A549 (cell line): ENCODE data around the gene TGFBR1. TPM values are rescaled to one million over a fixed set of nuclear protein-coding genes. Genes with fewer than 3 reads are reported as not detected.

ENCODE experiments used
- ATAC-seq, 2 experiments: fragments of 200-7000 bp in 1 of 2; fragments of >200 bp in 1 of 2; cut with Nextera tagmentation in 1 of 2; cut with Tn5 transposase in 1 of 2; 3 replicates each; pipeline versions ENCODE4 v1.8.0 to v1.9.1; 2018 to 2020; ENCODE audit warnings: mild to moderate bottlenecking in 1 of 2, moderate library complexity in 1 of 2
- CTCF ChIA-PET: fragments of 300-600 bp; sonication (Branson Sonifier 250); formaldehyde crosslinking; extraction: SDS; loops from one replicate; lab custom pipeline; 2021; ENCODE audit warnings: antibody characterized with exemption, inconsistent platforms; lab: Yijun Ruan, JAX
- POLR2A ChIA-PET: fragments of 350-600 bp; formaldehyde crosslinking; extraction: SDS; loops from one replicate; lab custom pipeline; 2021; ENCODE audit warnings: antibody characterized with exemption, inconsistent platforms; lab: Yijun Ruan, JAX
- DNase-seq, 2 experiments: peaks; one replicate each; pipeline versions ENCODE4 v3.0.0 to v3.0.0-alpha.2; 2011 to 2016; ENCODE audit warnings: low read depth in 1 of 2, low spot score in 1 of 2
- FAIRE-seq: peaks from 2 replicates; lab custom pipeline; 2011; peaks lifted over from hg19 to GRCh38; lab: Jason Lieb, UNC
- H3K27ac ChIP-seq, 2 experiments: fragments of >200 bp; sonication (Bioruptor Twin); formaldehyde crosslinking; 3 replicates each; pipeline ENCODE4 v1.5.1; 2016 to 2017
- H3K4me1 ChIP-seq: fragments of >200 bp; sonication (Bioruptor Twin); formaldehyde crosslinking; 3 replicates; pipeline ENCODE4 v1.6.1; 2016
- H3K4me2 ChIP-seq: fragments of >200 bp; sonication (Bioruptor Twin); formaldehyde crosslinking; 3 replicates; pipeline ENCODE4 v1.6.1; 2016
- H3K4me3 ChIP-seq: fragments of >200 bp; sonication (Bioruptor Twin); formaldehyde crosslinking; 3 replicates; pipeline ENCODE4 v1.5.1; 2016
- H3K9me3 ChIP-seq: fragments of >200 bp; sonication (Bioruptor Twin); formaldehyde crosslinking; 3 replicates; pipeline ENCODE4 v1.6.1; 2016
- CBX2 ChIP-seq: fragments of 200-600 bp; sonication (generic); IDR thresholded peaks from 2 replicates; pipeline ENCODE4 v1.6.1; 2016; ENCODE audit warnings: low read depth, mild to moderate bottlenecking, borderline replicate concordance
- CHD2 ChIP-seq: fragments of 150-350 bp; IDR thresholded peaks from 2 replicates; pipeline ENCODE4 v1.6.1; 2014; ENCODE audit warnings: low read length; ENCODE audit not compliant: partially characterized antibody
- CHD4 ChIP-seq: fragments of 200-600 bp; sonication (generic); IDR thresholded peaks from 2 replicates; pipeline ENCODE4 v1.6.1; 2016; ENCODE audit warnings: antibody characterized with exemption, mild to moderate bottlenecking, borderline replicate concordance
- FOXS1 ChIP-seq: fragments of 250-450 bp; sonication (Bioruptor Pico); IDR thresholded peaks from 2 replicates; pipeline ENCODE4 v1.5.0; 2020; ENCODE audit warnings: mild to moderate bottlenecking, moderate library complexity
- GATA3 ChIP-seq: IDR thresholded peaks from 2 replicates; pipeline ENCODE4 v1.6.1; 2012; ENCODE audit warnings: borderline replicate concordance
- HOXA7 ChIP-seq: fragments of 250-450 bp; sonication (Bioruptor Pico); IDR thresholded peaks from 2 replicates; pipeline ENCODE4 v1.5.0; 2020; ENCODE audit warnings: mild to moderate bottlenecking, moderate library complexity
- JUN ChIP-seq, 2 experiments: fragments of >200 bp; sonication (Bioruptor Twin); formaldehyde crosslinking; IDR thresholded peaks; 2 replicates in 1 of 2; 3 replicates in 1 of 2; pipeline ENCODE4 v1.6.1; 2016 to 2017
- JUNB ChIP-seq: fragments of >200 bp; sonication (Bioruptor Twin); formaldehyde crosslinking; IDR thresholded peaks from 2 replicates; pipeline ENCODE4 v1.6.1; 2016
- MAFK ChIP-seq: fragments of 450-650 bp; IDR thresholded peaks from 2 replicates; pipeline ENCODE4 v1.6.1; 2014; ENCODE audit not compliant: partially characterized antibody
- MYC ChIP-seq: IDR thresholded peaks from 2 replicates; pipeline ENCODE4 v1.6.1; 2012; ENCODE audit warnings: mild to moderate bottlenecking, inconsistent platforms, low read length, improper control_type of control experiment, borderline replicate concordance
- NFE2L2 ChIP-seq: fragments of 150-350 bp; conservative IDR thresholded peaks from 2 replicates; pipeline ENCODE4 v1.6.1; 2014; ENCODE audit warnings: low read length
- POLR2AphosphoS2 ChIP-seq: conservative IDR thresholded peaks from 2 replicates; pipeline ENCODE4 v1.6.1; 2012; ENCODE audit warnings: low read length, improper control_type of control experiment, inconsistent platforms
- RCOR1 ChIP-seq: fragments of 150-350 bp; IDR thresholded peaks from 2 replicates; pipeline ENCODE4 v1.6.1; 2014; ENCODE audit warnings: antibody characterized with exemption, low read length, low read depth
- SMC3 ChIP-seq: fragments of >200 bp; sonication (Bioruptor Twin); formaldehyde crosslinking; IDR thresholded peaks from 3 replicates; pipeline ENCODE4 v1.6.1; 2018; ENCODE audit warnings: inconsistent platforms
- TFCP2L1 ChIP-seq: fragments of 250-450 bp; sonication (Bioruptor Pico); IDR thresholded peaks from 2 replicates; pipeline ENCODE4 v1.5.0; 2021; ENCODE audit warnings: mild to moderate bottlenecking
- ZC3H11A ChIP-seq: fragments of 450-650 bp; IDR thresholded peaks from 2 replicates; pipeline ENCODE4 v1.6.1; 2014; ENCODE audit warnings: antibody characterized with exemption, mild to moderate bottlenecking
- WGBS: methylation state at CpG from one replicate; pipeline ENCODE4 v1.1.6; 2017; ENCODE audit errors: missing lambda C conversion rate; 5-methylcytosine and 5-hydroxymethylcytosine counted together
- polyA plus RNA-seq, 4 experiments: library from polyadenylated mRNA; depleted of rRNA in 3 of 4; stranded (reverse); fragments of >200 nt; fragmentation: RNase III in 1 of 4; extraction: RNeasy Plus Mini Kit Qiagen cat#74134 plus additional on column Dnase treatment in 1 of 4; gene quantifications; 2 replicates in 3 of 4; 3 replicates in 1 of 4; pipeline ENCODE4 v1.2.3, GENCODE V29; 2011 to 2017
- TF ChIP-seq, protein P1 (sequence below): IDR thresholded peaks from 2 replicates; pipeline ENCODE4 v1.6.1; 2012
- TF ChIP-seq, protein P2 (sequence below): fragments of 200-600 bp; sonication (generic); IDR thresholded peaks from 2 replicates; pipeline ENCODE4 v1.6.1; 2016; ENCODE audit warnings: antibody characterized with exemption, mild to moderate bottlenecking, moderate library complexity
- TF ChIP-seq, protein P3 (sequence below): fragments of 450-650 bp; IDR thresholded peaks from 2 replicates; pipeline ENCODE4 v1.6.1; 2014; ENCODE audit warnings: antibody characterized with exemption
- TF ChIP-seq, protein P4 (sequence below): fragments of 250-450 bp; sonication (Bioruptor Pico); IDR thresholded peaks from 2 replicates; pipeline ENCODE4 v1.5.0; 2021; ENCODE audit warnings: mild to moderate bottlenecking, moderate library complexity, borderline replicate concordance

Gene TGFBR1
- polyA plus RNA-seq, 2 of the 4 experiments (the other 2 are of a cell fraction): 25.8 to 45.5 TPM

DNA sequence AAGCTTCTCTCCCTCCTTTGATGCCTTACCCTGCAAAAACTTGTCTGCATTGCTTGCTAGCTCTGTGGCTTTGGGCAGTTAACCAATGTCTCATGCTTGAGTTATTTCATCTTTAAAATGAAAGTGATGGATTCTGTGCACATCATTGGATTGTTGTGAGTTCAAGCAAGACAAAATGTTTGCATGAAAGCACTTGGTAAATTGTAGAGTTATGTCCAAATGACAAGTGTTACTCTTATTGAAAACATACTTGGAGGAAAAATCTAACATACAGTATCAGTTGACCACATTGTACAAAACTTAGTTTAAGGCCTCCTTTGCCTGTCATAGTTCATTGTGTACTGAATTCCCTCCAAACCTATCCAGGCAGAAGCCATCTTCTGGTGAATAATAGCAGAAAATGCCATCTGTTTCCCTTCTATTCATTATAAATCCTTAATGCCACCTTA, 30.0 kb downstream of the TGFBR1 start:
- TF ChIP-seq MAFK (no peak), SMC3 (no peak), JUNB (no peak), TFCP2L1 (CRISPR knock-in tag) (no peak), NFE2L2 (no peak), RCOR1 (no peak), GATA3 (no peak), FOXS1 (CRISPR knock-in tag) (no peak), HOXA7 (CRISPR knock-in tag) (no peak), CHD4 (no peak), CBX2 (no peak), CHD2 (no peak)
- TF ChIP-seq, protein P1, sequence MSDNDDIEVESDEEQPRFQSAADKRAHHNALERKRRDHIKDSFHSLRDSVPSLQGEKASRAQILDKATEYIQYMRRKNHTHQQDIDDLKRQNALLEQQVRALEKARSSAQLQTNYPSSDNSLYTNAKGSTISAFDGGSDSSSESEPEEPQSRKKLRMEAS: no peak
- TF ChIP-seq, protein P2, sequence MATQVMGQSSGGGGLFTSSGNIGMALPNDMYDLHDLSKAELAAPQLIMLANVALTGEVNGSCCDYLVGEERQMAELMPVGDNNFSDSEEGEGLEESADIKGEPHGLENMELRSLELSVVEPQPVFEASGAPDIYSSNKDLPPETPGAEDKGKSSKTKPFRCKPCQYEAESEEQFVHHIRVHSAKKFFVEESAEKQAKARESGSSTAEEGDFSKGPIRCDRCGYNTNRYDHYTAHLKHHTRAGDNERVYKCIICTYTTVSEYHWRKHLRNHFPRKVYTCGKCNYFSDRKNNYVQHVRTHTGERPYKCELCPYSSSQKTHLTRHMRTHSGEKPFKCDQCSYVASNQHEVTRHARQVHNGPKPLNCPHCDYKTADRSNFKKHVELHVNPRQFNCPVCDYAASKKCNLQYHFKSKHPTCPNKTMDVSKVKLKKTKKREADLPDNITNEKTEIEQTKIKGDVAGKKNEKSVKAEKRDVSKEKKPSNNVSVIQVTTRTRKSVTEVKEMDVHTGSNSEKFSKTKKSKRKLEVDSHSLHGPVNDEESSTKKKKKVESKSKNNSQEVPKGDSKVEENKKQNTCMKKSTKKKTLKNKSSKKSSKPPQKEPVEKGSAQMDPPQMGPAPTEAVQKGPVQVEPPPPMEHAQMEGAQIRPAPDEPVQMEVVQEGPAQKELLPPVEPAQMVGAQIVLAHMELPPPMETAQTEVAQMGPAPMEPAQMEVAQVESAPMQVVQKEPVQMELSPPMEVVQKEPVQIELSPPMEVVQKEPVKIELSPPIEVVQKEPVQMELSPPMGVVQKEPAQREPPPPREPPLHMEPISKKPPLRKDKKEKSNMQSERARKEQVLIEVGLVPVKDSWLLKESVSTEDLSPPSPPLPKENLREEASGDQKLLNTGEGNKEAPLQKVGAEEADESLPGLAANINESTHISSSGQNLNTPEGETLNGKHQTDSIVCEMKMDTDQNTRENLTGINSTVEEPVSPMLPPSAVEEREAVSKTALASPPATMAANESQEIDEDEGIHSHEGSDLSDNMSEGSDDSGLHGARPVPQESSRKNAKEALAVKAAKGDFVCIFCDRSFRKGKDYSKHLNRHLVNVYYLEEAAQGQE: no peak
- TF ChIP-seq, protein P3, sequence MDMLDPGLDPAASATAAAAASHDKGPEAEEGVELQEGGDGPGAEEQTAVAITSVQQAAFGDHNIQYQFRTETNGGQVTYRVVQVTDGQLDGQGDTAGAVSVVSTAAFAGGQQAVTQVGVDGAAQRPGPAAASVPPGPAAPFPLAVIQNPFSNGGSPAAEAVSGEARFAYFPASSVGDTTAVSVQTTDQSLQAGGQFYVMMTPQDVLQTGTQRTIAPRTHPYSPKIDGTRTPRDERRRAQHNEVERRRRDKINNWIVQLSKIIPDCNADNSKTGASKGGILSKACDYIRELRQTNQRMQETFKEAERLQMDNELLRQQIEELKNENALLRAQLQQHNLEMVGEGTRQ: no peak
- TF ChIP-seq, protein P4, sequence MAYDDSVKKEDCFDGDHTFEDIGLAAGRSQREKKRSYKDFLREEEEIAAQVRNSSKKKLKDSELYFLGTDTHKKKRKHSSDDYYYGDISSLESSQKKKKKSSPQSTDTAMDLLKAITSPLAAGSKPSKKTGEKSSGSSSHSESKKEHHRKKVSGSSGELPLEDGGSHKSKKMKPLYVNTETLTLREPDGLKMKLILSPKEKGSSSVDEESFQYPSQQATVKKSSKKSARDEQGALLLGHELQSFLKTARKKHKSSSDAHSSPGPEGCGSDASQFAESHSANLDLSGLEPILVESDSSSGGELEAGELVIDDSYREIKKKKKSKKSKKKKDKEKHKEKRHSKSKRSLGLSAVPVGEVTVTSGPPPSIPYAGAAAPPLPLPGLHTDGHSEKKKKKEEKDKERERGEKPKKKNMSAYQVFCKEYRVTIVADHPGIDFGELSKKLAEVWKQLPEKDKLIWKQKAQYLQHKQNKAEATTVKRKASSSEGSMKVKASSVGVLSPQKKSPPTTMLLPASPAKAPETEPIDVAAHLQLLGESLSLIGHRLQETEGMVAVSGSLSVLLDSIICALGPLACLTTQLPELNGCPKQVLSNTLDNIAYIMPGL (CRISPR knock-in tag): no peak
- no peaks in the 10 kb centered on the region for H3K4me1 ChIP-seq
- H3K4me3 ChIP-seq: no peak overlapping the region
- no peak overlapping the region for H3K4me2 ChIP-seq
- no peak overlapping the region for H3K27ac ChIP-seq
- ChIA-PET CTCF (interaction anchor here (0.7 to 12.8 kb wide), 4 partner anchors 135 to 286 kb away, joined by 3 to 212 read pairs (median 14); no protein-coding TSS in a partner anchor), POLR2A (no interaction called here)
- DNase-seq: no peak
- FAIRE-seq: no peak
- ATAC-seq: no peak
- no peaks in the 10 kb centered on the region for H3K9me3 ChIP-seq

DNA sequence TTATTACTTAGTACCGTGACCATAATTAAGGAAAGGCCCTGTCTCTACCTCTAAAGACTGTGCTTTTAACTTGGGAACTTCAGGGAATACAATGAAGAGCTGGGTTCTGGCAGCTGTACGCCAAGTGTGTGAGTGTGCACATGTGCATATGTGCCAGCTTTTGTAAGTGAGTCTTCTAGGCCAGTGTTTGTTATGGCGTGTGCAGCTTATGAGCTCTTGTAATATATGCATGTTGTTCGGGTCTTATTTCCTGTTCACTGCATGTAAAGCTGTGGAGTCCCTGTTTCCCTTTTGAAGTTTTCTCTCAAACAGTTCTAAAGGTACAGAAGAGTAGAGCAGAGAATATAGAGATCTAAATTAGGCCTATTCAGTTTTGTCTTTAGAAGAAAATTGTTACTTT, 30.5 kb downstream of the TGFBR1 start:
- no peak for FAIRE-seq
- ChIA-PET CTCF (interaction anchor here (0.7 to 12.8 kb wide), 4 partner anchors 136 to 287 kb away, joined by 3 to 212 read pairs (median 14); no protein-coding TSS in a partner anchor), POLR2A (interaction anchor here (0.6 kb wide), 1 partner anchor 17 kb away, joined by 3 read pairs; no protein-coding TSS in a partner anchor)
- 90% methylated on average over 4 of the region's 4 CpGs for WGBS
- Histone ChIP-seq H3K4me3 (no peak overlapping the region), H3K4me1 (no peaks in the 10 kb centered on the region), H3K9me3 (no peaks in the 10 kb centered on the region), H3K27ac (no peak overlapping the region), H3K4me2 (no peak overlapping the region)
- ATAC-seq: no peak
- no peak for TF ChIP-seq POLR2AphosphoS2
- no peak for TF ChIP-seq ZC3H11A
- TF ChIP-seq JUN (IDR thresholded peaks at IDR 0.05): no peak
- TF ChIP-seq FOXS1 (CRISPR knock-in tag): no peak
- TF ChIP-seq MYC: no peak
- DNase-seq: no peak
